ENCODE results near the gene TMEM120B.
A peak's percentile ranks its signal among the peaks of the same experiment; 100 is the strongest.
"Not testable (repeated sequence)": the region's sequence is repeated elsewhere in the genome, so short reads cannot be mapped to it uniquely, and the experiment has no call there.

Gene TMEM120B

GRCh38 chr12:121712461-121713256 is at the start of gene TMEM120B:
TSS of gene TMEM120B (plus strand) at chr12:121712752. CDS start at chr12:121712896, 144 bp downstream.
- Mint-ChIP-seq H3K4me1 (ENCODE audit: low read depth) (peaks cover 10% of the 10 kb centered on the region), H3K27ac (peak within 1 kb of the TSS; percentile 93), H3K36me3 (ENCODE audit: low read depth) (no peaks in the 10 kb centered on the region), H3K27me3 (ENCODE audit: low read depth) (no peaks in the 10 kb centered on the region), H3K9me3 (no peaks in the 10 kb centered on the region), H3K4me3 (peak within 1 kb of the TSS; percentile 91)
- peak; percentile 85 for DNase-seq (ENCODE audit: low spot score)

- DNase-seq (ENCODE audit: low spot score): no peak
- Mint-ChIP-seq H3K27me3 (ENCODE audit: low read depth) (no peaks in the 10 kb centered on the region), H3K36me3 (ENCODE audit: low read depth) (peaks cover 23% of the 10 kb centered on the region), H3K4me3 (peak overlapping the region; percentile 85), H3K27ac (peak overlapping the region; percentile 82), H3K4me1 (ENCODE audit: low read depth) (peaks cover 49% of the 10 kb centered on the region), H3K9me3 (no peaks in the 10 kb centered on the region)
These were observed 49.0 kb upstream of the TMEM120B start for GRCh38 chr12:121663610-121663929.

GRCh38 chr12:121666829-121667228 is 45.7 kb upstream of the TMEM120B start:
- peaks cover 21% of the 10 kb centered on the region for H3K36me3 Mint-ChIP-seq (ENCODE audit: low read depth)
- DNase-seq (ENCODE audit: low spot score); H3K9me3 Mint-ChIP-seq; H3K27ac Mint-ChIP-seq; H3K4me3 Mint-ChIP-seq; H3K27me3 Mint-ChIP-seq (ENCODE audit: low read depth): not testable (repeated sequence)
- peaks cover 40% of the 10 kb centered on the region for H3K4me1 Mint-ChIP-seq (ENCODE audit: low read depth)

GRCh38 chr12:121668750-121669520 is 43.6 kb upstream of the TMEM120B start:
- Mint-ChIP-seq H3K27ac (peak overlapping the region; percentile 8), H3K27me3 (ENCODE audit: low read depth) (no peaks in the 10 kb centered on the region), H3K4me1 (ENCODE audit: low read depth) (peaks cover 46% of the 10 kb centered on the region), H3K4me3 (no peak overlapping the region), H3K36me3 (ENCODE audit: low read depth) (peaks cover 18% of the 10 kb centered on the region), H3K9me3 (no peaks in the 10 kb centered on the region)
- DNase-seq (ENCODE audit: low spot score): no peak

- Mint-ChIP-seq H3K4me1 (ENCODE audit: low read depth) (peaks cover 41% of the 10 kb centered on the region), H3K4me3 (no peak within 1 kb of the TSS), H3K27ac (peak within 1 kb of the TSS; percentile 8), H3K27me3 (ENCODE audit: low read depth) (no peaks in the 10 kb centered on the region), H3K36me3 (ENCODE audit: low read depth) (peaks cover 12% of the 10 kb centered on the region), H3K9me3 (no peaks in the 10 kb centered on the region)
- DNase-seq (ENCODE audit: low spot score): no peak
These were observed 43.0 kb upstream of the TMEM120B start, which contains the start of gene MORN3 for GRCh38 chr12:121669521-121669900. TSS of gene MORN3 (minus strand) at chr12:121669654. CDS start at chr12:121669483, 171 bp downstream.

- no peaks in the 10 kb centered on the region for H3K27me3 Mint-ChIP-seq (ENCODE audit: low read depth)
These were observed 39.5 kb upstream of the TMEM120B start for GRCh38 chr12:121673013-121673511.

GRCh38 chr12:121676190-121676589 is 36.4 kb upstream of the TMEM120B start:
- H3K4me1 Mint-ChIP-seq (ENCODE audit: low read depth): peaks cover 19% of the 10 kb centered on the region

More at GRCh38 chr12:121673013-121673511, 39.5 kb upstream of the TMEM120B start:
- peak overlapping the region; percentile 90 for H3K4me3 Mint-ChIP-seq
- peak overlapping the region; percentile 98 for H3K27ac Mint-ChIP-seq
- no peaks in the 10 kb centered on the region for H3K36me3 Mint-ChIP-seq (ENCODE audit: low read depth)
- no peak for DNase-seq (ENCODE audit: low spot score)
- H3K4me1 Mint-ChIP-seq (ENCODE audit: low read depth): peaks cover 22% of the 10 kb centered on the region
- no peaks in the 10 kb centered on the region for H3K9me3 Mint-ChIP-seq

GRCh38 chr12:121678305-121678704 is 34.2 kb upstream of the TMEM120B start:
- Mint-ChIP-seq H3K9me3 (no peaks in the 10 kb centered on the region), H3K36me3 (ENCODE audit: low read depth) (no peaks in the 10 kb centered on the region), H3K27ac (no peak overlapping the region), H3K27me3 (ENCODE audit: low read depth) (no peaks in the 10 kb centered on the region), H3K4me1 (ENCODE audit: low read depth) (peaks cover 10% of the 10 kb centered on the region), H3K4me3 (no peak overlapping the region)
- DNase-seq (ENCODE audit: low spot score): no peak

More at GRCh38 chr12:121676190-121676589, 36.4 kb upstream of the TMEM120B start:
- Mint-ChIP-seq H3K9me3 (no peaks in the 10 kb centered on the region), H3K4me3 (no peak overlapping the region), H3K27me3 (ENCODE audit: low read depth) (no peaks in the 10 kb centered on the region), H3K36me3 (ENCODE audit: low read depth) (no peaks in the 10 kb centered on the region), H3K27ac (no peak overlapping the region)
- no peak for DNase-seq (ENCODE audit: low spot score)

GRCh38 chr12:121678716-121679300 is 33.7 kb upstream of the TMEM120B start:
- Mint-ChIP-seq H3K27ac (peak overlapping the region; percentile 32), H3K4me3 (no peak overlapping the region), H3K36me3 (ENCODE audit: low read depth) (no peaks in the 10 kb centered on the region), H3K9me3 (no peaks in the 10 kb centered on the region), H3K27me3 (ENCODE audit: low read depth) (no peaks in the 10 kb centered on the region), H3K4me1 (ENCODE audit: low read depth) (peaks cover 5% of the 10 kb centered on the region)
- no peak for DNase-seq (ENCODE audit: low spot score)

GRCh38 chr12:121679661-121680197 is 32.8 kb upstream of the TMEM120B start:
- not testable (repeated sequence) for H3K4me1 Mint-ChIP-seq (ENCODE audit: low read depth); H3K9me3 Mint-ChIP-seq; DNase-seq (ENCODE audit: low spot score); H3K27me3 Mint-ChIP-seq (ENCODE audit: low read depth); H3K36me3 Mint-ChIP-seq (ENCODE audit: low read depth); H3K4me3 Mint-ChIP-seq; H3K27ac Mint-ChIP-seq

- Mint-ChIP-seq H3K27ac (no peak overlapping the region), H3K4me3 (no peak overlapping the region), H3K9me3 (no peaks in the 10 kb centered on the region), H3K27me3 (ENCODE audit: low read depth) (peaks cover 2% of the 10 kb centered on the region), H3K4me1 (ENCODE audit: low read depth) (peaks cover 7% of the 10 kb centered on the region), H3K36me3 (ENCODE audit: low read depth) (peaks cover 2% of the 10 kb centered on the region)
- no peak for DNase-seq (ENCODE audit: low spot score)
These were observed 23.6 kb upstream of the TMEM120B start for GRCh38 chr12:121688966-121689365.

- Mint-ChIP-seq H3K36me3 (ENCODE audit: low read depth) (peaks cover 2% of the 10 kb centered on the region), H3K4me3 (no peak overlapping the region), H3K4me1 (ENCODE audit: low read depth) (peaks cover 7% of the 10 kb centered on the region), H3K27me3 (ENCODE audit: low read depth) (peaks cover 2% of the 10 kb centered on the region), H3K9me3 (no peaks in the 10 kb centered on the region), H3K27ac (no peak overlapping the region)
- no peak for DNase-seq (ENCODE audit: low spot score)
These were observed 23.1 kb upstream of the TMEM120B start for GRCh38 chr12:121689430-121689829.

GRCh38 chr12:121692744-121693143 is 19.8 kb upstream of the TMEM120B start:
- not testable (repeated sequence) for H3K4me1 Mint-ChIP-seq (ENCODE audit: low read depth); H3K27me3 Mint-ChIP-seq (ENCODE audit: low read depth); H3K9me3 Mint-ChIP-seq; H3K36me3 Mint-ChIP-seq (ENCODE audit: low read depth); DNase-seq (ENCODE audit: low spot score); H3K4me3 Mint-ChIP-seq; H3K27ac Mint-ChIP-seq
